Stimulated activated CD4-positive, alpha-beta T cell treated with anti-CD3 and anti-CD28 coated beads, TNF-alpha, amount 100 ng/mL, for 4 hours (primary cell): Measurements from ENCODE around the gene MTX3.

Experiments used
- DNase-seq, 3 experiments: peaks; one replicate each; pipeline ENCODE4 v3.0.0-alpha.2; 2020; ENCODE audit warnings: low read depth in 3 of 3

Gene MTX3

DNA sequence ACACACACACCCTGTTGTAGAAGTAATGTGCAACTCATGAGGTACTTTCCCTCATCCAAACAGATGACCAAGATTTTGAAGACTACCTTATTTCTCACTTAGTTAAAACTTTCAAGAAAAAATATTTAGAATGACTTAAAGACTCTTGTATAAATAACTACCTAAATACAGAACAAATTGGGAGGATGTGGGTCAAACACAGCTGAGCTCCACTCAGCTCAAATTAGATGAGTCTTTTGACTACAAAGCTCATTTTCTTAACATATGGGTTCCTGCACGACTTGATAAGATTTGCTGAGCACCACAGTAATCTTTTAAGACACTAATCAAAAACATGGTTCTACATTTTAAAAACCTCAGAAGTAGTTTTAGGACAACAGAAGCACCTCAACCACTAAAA lies 8.9 kb downstream of the MTX3 start:
- DNase-seq: no peak

DNA sequence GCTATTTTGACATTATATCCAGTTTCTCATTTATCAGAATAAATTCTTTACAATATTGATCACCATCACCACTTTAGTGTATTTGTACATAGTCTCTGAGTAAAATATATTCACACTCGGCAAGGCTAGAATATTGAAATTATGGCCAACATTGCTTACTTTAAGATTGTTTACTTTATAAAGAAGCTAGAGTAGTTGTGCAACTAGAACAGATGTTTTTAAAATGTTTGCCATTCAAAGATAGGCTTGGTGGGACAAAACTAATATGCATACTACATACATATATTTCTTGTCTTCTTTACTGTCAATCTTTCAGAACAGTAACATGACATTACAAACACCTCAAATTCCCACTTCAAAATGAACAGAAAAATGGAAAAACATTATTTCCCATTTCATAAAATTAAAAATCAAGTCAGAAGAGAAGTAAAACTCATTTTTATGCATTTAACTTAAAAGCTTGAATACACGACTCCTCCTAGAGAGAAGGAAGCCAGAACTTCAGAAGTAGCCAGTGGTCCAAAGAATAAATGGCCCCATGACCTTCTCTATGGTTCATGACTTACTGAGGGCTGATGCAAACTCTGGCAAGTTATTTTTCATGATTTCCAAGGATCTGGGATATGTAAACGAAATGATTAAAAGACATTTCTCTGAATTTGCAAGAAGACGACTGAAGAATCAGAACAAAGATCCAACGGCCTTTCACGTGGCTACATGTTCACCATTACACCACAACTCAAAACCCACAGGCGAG lies 14.1 kb downstream of the MTX3 start:
- DNase-seq: no peak

DNA sequence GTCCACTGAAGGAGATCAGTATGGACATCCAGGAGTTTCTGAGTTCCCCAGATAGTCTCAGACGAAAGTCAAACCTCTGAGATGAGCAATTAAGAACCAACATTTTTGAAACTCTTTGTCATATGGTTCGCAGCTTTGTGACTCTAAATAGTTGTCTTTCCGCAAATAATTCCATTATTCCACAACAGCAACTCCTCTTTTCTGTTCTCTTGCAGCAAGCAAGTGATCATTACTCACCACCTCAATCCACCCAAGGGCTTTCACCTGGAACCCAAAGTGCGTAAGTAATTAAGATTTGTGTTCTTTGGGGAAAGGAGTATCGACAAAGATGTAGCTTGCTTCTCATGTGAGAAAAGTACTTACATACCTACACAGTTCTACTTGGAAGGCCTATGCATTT lies 15.6 kb downstream of the MTX3 start:
- DNase-seq: no peak

DNA sequence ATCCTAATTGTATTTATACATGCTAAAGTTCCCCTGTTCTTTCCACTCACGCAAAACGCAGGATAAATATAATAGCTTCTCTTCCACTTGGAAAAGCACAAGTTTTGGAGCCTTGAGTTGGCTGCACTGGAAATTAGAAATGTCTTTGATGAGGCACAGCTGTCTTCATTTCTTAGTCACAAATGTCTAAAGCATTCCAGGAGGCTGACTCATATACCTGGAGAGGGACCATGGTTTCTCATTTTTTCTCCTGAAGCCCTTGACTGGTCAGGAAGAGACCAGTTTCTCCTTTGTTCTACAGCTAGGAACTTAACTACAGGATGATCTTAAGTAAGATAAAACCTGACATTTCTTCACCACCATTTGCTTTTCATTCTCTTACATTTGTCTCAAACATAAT lies 16.2 kb downstream of the MTX3 start:
- no peak for DNase-seq

- no peak for DNase-seq
Measured at GRCh38 chr5:79973996-79974395, 17.1 kb downstream of the MTX3 start.

DNA sequence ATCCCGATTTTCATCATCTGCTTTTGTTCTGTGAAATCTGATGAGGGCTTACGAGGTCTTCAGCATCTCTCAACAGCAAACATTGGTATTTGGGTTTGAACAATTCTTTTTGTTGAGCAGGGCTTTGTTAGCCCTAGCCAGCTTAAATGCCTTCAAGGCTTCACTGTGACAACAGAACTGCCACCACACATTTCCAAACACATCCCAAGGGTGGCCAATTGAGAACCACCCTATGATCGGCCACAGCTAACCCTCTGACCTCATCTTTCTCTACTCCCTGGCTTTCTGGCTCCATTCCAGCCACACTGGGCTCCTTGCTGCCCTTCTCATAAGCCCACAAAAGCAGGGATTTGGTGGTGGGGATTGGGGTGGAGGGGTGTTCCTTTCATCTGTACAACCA lies 17.6 kb downstream of the MTX3 start:
- DNase-seq: no peak

- DNase-seq: no peak
Measured at GRCh38 chr5:79971156-79971555, 19.9 kb downstream of the MTX3 start.

DNA sequence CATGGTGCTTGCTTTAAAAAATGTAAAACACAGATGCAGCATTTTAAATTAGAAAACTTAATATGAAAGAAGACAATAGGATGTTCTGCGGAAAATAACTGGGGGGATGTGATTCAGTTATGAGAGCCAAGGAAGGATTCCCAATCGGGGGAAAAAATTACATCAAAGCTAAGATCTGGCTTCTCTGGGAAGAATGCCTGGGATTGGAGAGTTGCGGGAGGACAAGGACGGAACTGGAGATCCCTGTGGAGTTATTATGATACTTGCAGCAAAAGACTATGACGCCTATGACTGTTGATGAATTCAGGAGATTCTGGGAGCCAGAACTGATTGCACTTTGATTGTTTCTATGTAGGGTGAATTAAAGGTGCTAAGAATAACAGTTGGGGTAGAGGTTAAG lies 24.6 kb downstream of the MTX3 start:
- DNase-seq: no peak

DNA sequence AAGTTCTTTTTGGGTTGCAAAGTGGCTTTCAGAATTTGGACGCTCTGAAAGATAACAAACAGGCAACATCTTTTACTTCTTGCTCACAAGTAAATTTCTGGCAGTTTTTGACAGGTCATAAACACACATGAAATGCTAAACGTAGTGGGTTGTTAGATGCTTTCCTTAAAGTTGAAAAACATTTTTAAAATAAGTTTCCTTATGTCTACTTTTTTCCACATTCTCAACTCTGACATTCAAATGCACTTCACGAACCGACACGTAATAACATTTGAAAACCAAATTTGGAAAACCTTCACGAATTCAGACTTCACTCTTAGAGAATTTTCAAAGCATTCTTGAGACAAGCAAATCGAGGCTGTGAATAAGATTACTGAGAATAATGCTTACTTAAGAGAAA lies 26.9 kb downstream of the MTX3 start:
- no peak for DNase-seq

DNA sequence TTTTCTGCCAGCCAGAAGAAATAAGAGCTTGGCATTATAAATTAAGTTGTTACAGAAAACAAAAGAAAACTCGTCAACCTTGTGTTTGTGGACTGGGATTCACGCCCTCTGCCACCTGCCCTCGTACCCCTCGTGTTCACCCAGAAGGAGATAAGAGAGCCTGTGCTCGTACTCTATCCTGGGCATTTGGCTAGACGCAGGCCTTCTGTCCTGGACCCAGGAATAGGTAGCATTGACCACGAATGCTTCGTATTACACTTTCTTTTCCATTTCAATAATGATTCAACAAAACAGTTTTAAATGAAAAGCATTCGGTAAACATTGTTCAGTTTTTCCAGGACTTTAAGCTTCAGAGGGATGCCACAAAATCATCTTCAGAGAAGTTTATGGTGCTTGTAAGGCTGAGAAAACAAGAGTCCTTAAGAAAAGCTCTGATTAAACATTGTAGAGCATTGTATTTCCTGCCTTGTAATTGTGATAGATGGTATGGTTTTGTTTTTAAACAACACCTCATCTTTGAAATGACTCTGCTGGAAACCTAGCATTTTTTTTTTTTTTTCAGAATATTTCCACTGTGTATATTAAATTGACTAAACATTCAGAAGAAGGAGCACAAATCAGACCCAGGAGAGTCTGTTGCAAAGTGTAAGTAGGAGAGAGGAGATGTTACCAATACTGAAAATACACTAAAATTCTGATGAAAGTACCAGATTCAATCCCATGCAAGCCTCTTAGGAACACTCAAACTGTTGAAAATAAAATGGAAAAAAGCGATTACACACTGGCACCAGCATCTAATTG lies 27.6 kb downstream of the MTX3 start:
- no peak for DNase-seq

DNA sequence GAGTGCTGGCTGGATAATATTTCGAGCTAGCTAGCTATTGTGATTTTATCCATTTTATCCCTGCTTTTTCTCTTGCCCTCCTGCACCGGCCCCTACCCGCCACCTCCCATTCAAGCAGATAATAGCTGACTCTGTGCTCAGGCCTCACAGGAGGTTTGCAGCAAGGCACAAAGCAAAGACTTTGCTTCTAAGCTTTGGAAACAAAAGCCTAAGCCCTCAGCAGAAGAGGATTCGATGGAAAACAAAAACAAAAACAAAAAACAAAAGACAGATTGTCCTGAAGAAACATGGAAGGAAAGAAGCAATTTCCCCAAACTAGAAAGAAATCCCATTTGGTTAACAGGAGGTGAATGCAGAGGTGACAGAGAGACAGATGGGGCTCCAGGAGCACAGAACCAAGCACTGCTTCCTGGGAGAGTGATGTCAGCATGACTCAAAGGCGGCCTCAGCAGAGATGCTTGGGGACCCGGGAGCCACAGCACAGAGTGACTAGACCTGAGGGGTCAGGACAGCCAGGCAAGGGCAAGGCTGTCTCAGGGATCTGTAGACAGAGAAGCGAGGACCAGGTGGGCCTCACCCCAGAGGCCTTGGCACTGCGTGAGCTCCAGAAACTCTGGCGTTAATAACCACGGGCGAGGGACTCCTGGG lies 28.4 kb downstream of the MTX3 start:
- no peak for DNase-seq

DNA sequence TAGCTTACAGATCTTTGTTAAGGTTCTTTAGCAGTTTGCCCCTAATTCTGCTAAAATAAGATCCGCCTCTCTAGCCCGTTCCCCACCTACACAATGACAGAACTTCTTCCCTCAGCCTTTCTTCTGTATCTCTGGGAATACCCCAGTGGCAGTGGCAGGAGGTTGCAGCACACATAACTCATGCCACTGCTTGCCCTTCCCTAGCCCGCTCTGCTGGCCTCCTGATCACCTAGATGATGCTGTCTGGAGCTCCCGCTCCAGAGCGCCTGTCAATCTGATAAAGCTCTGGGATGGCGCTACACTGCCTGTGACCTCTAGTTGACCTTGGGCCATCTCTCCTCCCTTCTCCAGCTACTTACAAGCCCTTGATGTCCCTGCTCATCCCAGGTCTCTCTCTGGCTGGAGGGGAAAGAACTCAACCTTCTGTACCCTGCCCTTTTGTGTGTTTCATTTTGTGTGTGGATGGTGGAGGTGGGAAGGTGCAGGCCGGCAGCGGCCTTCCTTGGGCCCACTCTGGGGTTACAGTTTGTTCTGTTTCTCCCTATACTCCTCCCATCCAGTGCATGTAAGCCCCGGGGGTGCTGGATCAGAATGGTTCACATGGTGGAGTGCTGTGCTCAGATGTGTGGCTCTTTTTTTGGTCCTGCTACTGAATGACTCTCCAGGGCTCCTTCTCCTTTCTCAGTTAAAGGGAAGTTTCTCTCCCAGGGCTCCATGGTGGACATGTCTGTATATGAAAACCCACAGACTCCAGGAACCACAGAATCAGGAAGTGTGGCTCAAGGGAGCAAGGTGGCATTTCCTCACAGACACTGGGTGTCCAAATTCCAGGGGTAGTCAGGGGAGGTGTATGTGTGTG lies 29.1 kb downstream of the MTX3 start:
- DNase-seq: no peak

- no peak for DNase-seq
Measured at GRCh38 chr5:79959407-79959806, 31.7 kb downstream of the MTX3 start.

GRCh38 chr5:79955941-79956670 lies 35.0 kb downstream of the MTX3 start:
- no peak for DNase-seq

- no peak for DNase-seq
Measured at GRCh38 chr5:79955356-79955895, 35.6 kb downstream of the MTX3 start.

- DNase-seq: no peak
Measured at GRCh38 chr5:79954620-79955019, 36.4 kb downstream of the MTX3 start.

DNA sequence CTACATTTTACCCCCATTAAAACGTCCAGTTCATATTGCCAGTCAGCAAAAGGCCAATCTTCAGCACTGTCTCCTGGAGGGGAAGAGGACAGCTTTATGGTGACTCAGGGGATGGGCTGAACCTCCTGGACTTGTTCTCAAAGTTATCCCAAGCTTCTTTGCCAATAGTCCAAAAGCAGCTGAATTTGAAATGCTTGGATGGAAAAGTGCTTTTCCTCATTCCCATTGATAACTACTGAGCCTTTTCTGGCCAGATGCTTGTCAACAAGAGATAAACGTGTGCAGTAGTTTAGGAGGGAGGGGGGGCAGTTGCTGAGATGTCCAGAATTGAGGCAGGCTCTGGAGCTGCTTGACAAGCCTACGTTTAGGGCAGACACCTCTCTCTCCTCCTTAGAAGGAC lies 43.5 kb downstream of the MTX3 start:
- DNase-seq: no peak

- DNase-seq: no peak
Measured at GRCh38 chr5:79938468-79938867, 52.6 kb downstream of the MTX3 start.

DNA sequence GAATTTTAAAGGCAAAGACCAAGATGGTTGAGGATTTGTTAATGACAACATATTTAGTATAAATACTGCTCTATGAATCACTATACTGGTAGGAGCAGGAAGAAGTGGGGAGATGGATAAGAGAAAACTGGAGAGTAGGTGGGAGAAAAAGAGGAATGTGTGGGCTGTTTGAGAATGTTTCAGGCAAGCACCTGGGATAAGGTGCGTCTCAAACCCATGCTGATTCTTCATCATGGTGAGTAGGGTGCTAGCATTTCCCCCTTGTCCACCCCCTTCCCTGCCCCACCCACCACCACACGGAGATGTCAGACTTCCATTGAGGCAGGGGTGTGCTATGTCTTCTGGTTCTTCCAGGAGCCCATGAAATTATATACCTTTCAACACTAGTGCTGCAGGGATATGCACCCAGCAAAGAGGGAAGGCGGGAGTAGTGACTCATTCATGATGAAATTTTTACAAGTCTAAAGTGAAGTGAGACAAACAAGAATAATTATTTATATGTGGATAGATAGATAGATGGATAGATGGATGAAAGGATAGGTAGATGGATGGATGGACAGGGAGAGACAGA lies 54.3 kb downstream of the MTX3 start:
- DNase-seq: no peak

GRCh38 chr5:79936002-79936645 lies 54.9 kb downstream of the MTX3 start:
- DNase-seq: no peak
